Transverse colon (tissue), 4 donors: Measurements from ENCODE around the gene YWHAE. TPM values are rescaled to one million over a fixed set of nuclear protein-coding genes. Genes with fewer than 3 reads are reported as not detected.

Experiments used
- DNase-seq: peaks from one replicate; pipeline ENCODE4 v3.0.0-alpha.2; 2019
- H3K27ac ChIP-seq, 4 donors: fragments of 200-600 bp; sonication (generic); 2 replicates each; pipeline ENCODE4 v1.5.1; 2016 to 2018; ENCODE audit warnings: inconsistent platforms in 4 of 4
- H3K27me3 ChIP-seq: fragments of 200-600 bp; sonication (generic); 2 replicates; pipeline ENCODE4 v1.5.1; 2017; ENCODE audit warnings: inconsistent platforms
- H3K36me3 ChIP-seq, 4 donors: fragments of 200-600 bp; sonication (generic); 2 replicates each; pipeline ENCODE4 v1.5.1; 2017 to 2019; ENCODE audit warnings: inconsistent platforms in 4 of 4
- H3K4me1 ChIP-seq, 4 donors: fragments of 200-600 bp; sonication (generic); 2 replicates each; pipeline ENCODE4 v1.5.1; 2017 to 2020; ENCODE audit warnings: inconsistent platforms in 4 of 4
- H3K4me3 ChIP-seq, 4 donors: fragments of 200-600 bp; sonication (generic); 1 replicate in 1 of 4; 2 replicates in 3 of 4; pipeline versions ENCODE4 v1.5.1 to v1.6.1; 2017 to 2019; ENCODE audit warnings: inconsistent platforms in 4 of 4
- H3K9me3 ChIP-seq, 2 donors: fragments of 200-600 bp; sonication (generic); 2 replicates each; pipeline ENCODE4 v1.5.1; 2017 to 2019; ENCODE audit warnings: inconsistent platforms in 2 of 2
- CTCF ChIP-seq, 5 experiments: fragments of 200-600 bp in 3 of 5; fragments of 450-650 bp in 2 of 5; sonication (generic) in 3 of 5; IDR thresholded peaks; 1 replicate in 2 of 5; 2 replicates in 3 of 5; pipeline ENCODE4 v1.5.1; 2016 to 2017; ENCODE audit warnings: antibody characterized with exemption in 5 of 5, inconsistent platforms in 3 of 5, mild to moderate bottlenecking in 2 of 5, moderate library complexity in 1 of 5
- EP300 ChIP-seq: sonication (generic); formaldehyde crosslinking; IDR thresholded peaks from one replicate; pipeline ENCODE4 v1.6.1; 2017; ENCODE audit warnings: antibody characterized with exemption, low read depth
- POLR2A ChIP-seq: fragments of 450-650 bp; IDR thresholded peaks from one replicate; pipeline ENCODE4 v1.6.1; 2016; ENCODE audit warnings: antibody characterized with exemption, mild to moderate bottlenecking, moderate library complexity
- POLR2AphosphoS5 ChIP-seq, 3 donors: sonication (generic); formaldehyde crosslinking; IDR thresholded peaks; one replicate each; pipeline ENCODE4 v1.6.1; 2016; ENCODE audit warnings: antibody characterized with exemption in 3 of 3
- whole genome bisulfite sequencing, 2 donors: methylation state at CpG; one replicate each; pipeline ENCODE4 v1.1.5; 2018; ENCODE audit warnings: low coverage in 1 of 2; 5-methylcytosine and 5-hydroxymethylcytosine counted together
- in situ Hi-C, 4 donors: fragments of 200-750 bp; cut with MboI; loops; one replicate each; pipeline versions ENCODE4 v1.15.0 to v1.15.1; 2017; ENCODE audit warnings: low sequenced_read_pairs in 3 of 4, low pct_ligation_motif_present in 1 of 4, low pct_unique_long_range_greater_than_20kb in 1 of 4
- intact Hi-C: fragments of 100-400 bp; cut with DNase I; formaldehyde crosslinking; loops from one replicate; pipeline ENCODE4 v1.15.1; 2023; ENCODE audit warnings: low total_unique reads
- total RNA-seq, 4 donors: library from RNA; depleted of rRNA; stranded (reverse); fragments of >200 nt; gene quantifications; one replicate each; pipeline ENCODE4 v1.1.0, GENCODE V29; 2016

The YWHAE gene
- total RNA-seq, 4 donors from 2014 or later: 158 to 2,397 (median 594) TPM

- in situ Hi-C loops: no loop called here
- WGBS, 2 donors: 22 to 25% methylated on average over 11 of the region's 11 CpGs
- H3K4me1 ChIP-seq: peaks cover 12 to 38% (median 31%) of the 10 kb centered on the region in 4 donors
- peak overlapping the region; percentile 84 to 88 (median 86) for H3K27ac ChIP-seq
- peaks cover 0 to 24% (median 12%) of the 10 kb centered on the region in 4 donors for H3K36me3 ChIP-seq
- intact Hi-C loops: no loop called here
- H3K4me3 ChIP-seq: peak overlapping the region in 2 of 4 donors; percentile 6 to 35
- TF ChIP-seq CTCF (IDR thresholded peaks at IDR 0.05) (no peak), POLR2A (no peak), POLR2AphosphoS5 (IDR thresholded peaks at IDR 0.05) (peak in 2 of 3 donors; percentile 38 to 52)
- no peaks in the 10 kb centered on the region for H3K9me3 ChIP-seq
- H3K27me3 ChIP-seq: no peaks in the 10 kb centered on the region
- DNase-seq: peak; percentile 59
Measured at GRCh38 chr17:1347589-1348323, 52.3 kb downstream of the YWHAE start.

GRCh38 chr17:1344521-1344920 lies 55.5 kb downstream of the YWHAE start:
- WGBS, 2 donors: 90 to 96% methylated on average over 6 to 7 of the region's 7 CpGs
- DNase-seq: no peak
- Histone ChIP-seq H3K36me3 (peaks cover 0 to 23% (median 7%) of the 10 kb centered on the region in 4 donors), H3K27me3 (no peaks in the 10 kb centered on the region), H3K9me3 (no peaks in the 10 kb centered on the region), H3K4me1 (peaks cover 12 to 48% (median 37%) of the 10 kb centered on the region in 4 donors), H3K27ac (no peak overlapping the region), H3K4me3 (no peak overlapping the region)
- in situ Hi-C loops (no loop called here), intact Hi-C loops (no loop called here)
- no peak for TF ChIP-seq POLR2AphosphoS5 (IDR thresholded peaks at IDR 0.05)

- no peak for TF ChIP-seq CTCF (IDR thresholded peaks at IDR 0.05)
- TF ChIP-seq POLR2A: no peak
- TF ChIP-seq EP300: no peak
- TF ChIP-seq POLR2AphosphoS5 (IDR thresholded peaks at IDR 0.05): no peak
- no peak overlapping the region for H3K27ac ChIP-seq
- H3K4me3 ChIP-seq: no peak overlapping the region
- 84 to 90% methylated on average over 5 of the region's 5 CpGs for WGBS, 2 donors
- peaks cover 0 to 23% (median 7%) of the 10 kb centered on the region in 4 donors for H3K36me3 ChIP-seq
- DNase-seq: no peak
- intact Hi-C loops: no loop called here
- no peaks in the 10 kb centered on the region for H3K27me3 ChIP-seq
- H3K9me3 ChIP-seq: no peaks in the 10 kb centered on the region
- in situ Hi-C loops: no loop called here
- H3K4me1 ChIP-seq: peaks cover 12 to 42% (median 33%) of the 10 kb centered on the region in 4 donors
Measured at GRCh38 chr17:1343554-1343953, 56.5 kb downstream of the YWHAE start.

- TF ChIP-seq POLR2AphosphoS5 (IDR thresholded peaks at IDR 0.05): no peak
- no peak for TF ChIP-seq CTCF (IDR thresholded peaks at IDR 0.05)
- TF ChIP-seq EP300: no peak
- TF ChIP-seq POLR2A: no peak
- intact Hi-C loops: no loop called here
- Histone ChIP-seq H3K27me3 (no peaks in the 10 kb centered on the region), H3K9me3 (no peaks in the 10 kb centered on the region), H3K27ac (no peak overlapping the region), H3K4me3 (no peak overlapping the region), H3K4me1 (peaks cover 1 to 10% (median 7%) of the 10 kb centered on the region in 4 donors), H3K36me3 (peaks cover 0 to 21% (median 7%) of the 10 kb centered on the region in 4 donors)
- no peak for DNase-seq
- whole genome bisulfite sequencing, 2 donors: 92% methylated on average over 7 to 11 of the region's 11 CpGs
- in situ Hi-C loops: no loop called here
Measured at GRCh38 chr17:1340371-1340770, 59.7 kb downstream of the YWHAE start.
